GM13976 (cell line): Measurements from ENCODE around the gene ABI3BP.
"Not testable (repeated sequence)": the region's sequence is repeated elsewhere in the genome, so short reads cannot be mapped to it uniquely, and the experiment has no call there.

Experiments
- DNase-seq: peaks from one replicate; pipeline ENCODE4 v3.0.0; 2012; ENCODE audit warnings: low spot score
- in situ Hi-C: fragments of 300-500 bp; cut with MboI; formaldehyde crosslinking; loops from one replicate; pipeline ENCODE4 v1.12.0; 2022; ENCODE audit warnings: low sequenced_read_pairs, mixed read lengths, inconsistent platforms; ENCODE audit not compliant: unreplicated experiment
- TF ChIP-seq, protein P1 (sequence below): IDR thresholded peaks from 2 replicates; pipeline ENCODE4 v1.5.1; 2012; ENCODE audit warnings: borderline replicate concordance, mild to moderate bottlenecking; ENCODE audit not compliant: insufficient read depth; ENCODE audit errors: extremely low read depth, missing control alignments, control extremely low read depth

Gene ABI3BP

DNA sequence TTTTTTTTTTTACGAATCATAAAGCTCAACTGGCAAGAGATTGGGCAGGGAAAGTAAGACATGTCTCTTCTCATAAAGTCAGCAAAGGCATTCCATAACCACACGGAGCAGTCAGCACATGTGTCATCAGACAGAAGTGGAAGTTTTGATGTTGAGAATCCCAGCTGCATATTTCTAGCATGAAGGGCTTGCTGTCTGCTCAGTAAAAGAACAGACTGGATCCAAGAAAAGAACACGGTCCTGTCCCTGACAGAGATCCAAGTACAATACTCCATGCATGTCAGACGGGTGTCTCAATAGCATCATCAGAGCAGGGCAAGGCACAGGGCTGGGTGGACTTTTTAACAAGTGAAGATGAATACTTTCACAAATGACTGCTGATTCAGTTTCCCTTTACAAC, 38.2 kb downstream of the ABI3BP start:
- DNase-seq: no peak
- TF ChIP-seq, protein P1, sequence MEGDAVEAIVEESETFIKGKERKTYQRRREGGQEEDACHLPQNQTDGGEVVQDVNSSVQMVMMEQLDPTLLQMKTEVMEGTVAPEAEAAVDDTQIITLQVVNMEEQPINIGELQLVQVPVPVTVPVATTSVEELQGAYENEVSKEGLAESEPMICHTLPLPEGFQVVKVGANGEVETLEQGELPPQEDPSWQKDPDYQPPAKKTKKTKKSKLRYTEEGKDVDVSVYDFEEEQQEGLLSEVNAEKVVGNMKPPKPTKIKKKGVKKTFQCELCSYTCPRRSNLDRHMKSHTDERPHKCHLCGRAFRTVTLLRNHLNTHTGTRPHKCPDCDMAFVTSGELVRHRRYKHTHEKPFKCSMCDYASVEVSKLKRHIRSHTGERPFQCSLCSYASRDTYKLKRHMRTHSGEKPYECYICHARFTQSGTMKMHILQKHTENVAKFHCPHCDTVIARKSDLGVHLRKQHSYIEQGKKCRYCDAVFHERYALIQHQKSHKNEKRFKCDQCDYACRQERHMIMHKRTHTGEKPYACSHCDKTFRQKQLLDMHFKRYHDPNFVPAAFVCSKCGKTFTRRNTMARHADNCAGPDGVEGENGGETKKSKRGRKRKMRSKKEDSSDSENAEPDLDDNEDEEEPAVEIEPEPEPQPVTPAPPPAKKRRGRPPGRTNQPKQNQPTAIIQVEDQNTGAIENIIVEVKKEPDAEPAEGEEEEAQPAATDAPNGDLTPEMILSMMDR: no peak
- in situ Hi-C loops: no loop called here

DNA sequence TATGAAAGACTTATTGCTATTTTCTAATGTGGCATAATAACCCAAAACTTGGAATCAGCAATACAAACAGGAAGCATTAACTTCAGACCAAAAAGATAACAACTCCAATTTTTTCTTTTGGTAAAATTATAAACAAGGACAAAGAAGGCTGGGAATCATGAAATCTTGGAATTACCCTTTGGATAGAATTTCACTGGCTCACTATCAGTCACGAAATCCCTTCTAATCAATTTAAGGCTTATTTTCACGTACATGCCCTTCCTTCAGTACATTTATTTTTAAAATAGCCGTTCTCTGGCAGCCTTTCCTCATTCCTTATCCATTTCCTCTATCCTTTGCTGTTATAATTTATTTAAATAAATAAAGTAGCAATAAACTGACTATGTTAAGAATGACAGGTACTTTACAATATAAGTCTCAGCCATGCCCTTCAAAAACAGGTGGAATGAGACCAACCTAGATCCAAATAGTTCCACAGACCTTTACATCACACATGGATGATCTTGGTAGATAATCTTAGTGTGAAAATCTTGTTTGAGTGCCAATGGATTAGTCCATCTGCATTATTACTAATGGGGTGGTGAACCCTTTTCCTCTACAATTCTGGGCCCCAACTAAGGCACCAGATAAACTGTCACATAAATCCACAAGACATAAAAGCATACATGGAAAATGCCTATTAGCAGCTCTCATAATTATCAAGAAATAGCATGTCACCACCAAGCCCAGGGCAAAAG, 38.9 kb downstream of the ABI3BP start:
- TF ChIP-seq, protein P1: no peak
- in situ Hi-C loops: no loop called here
- no peak for DNase-seq

DNA sequence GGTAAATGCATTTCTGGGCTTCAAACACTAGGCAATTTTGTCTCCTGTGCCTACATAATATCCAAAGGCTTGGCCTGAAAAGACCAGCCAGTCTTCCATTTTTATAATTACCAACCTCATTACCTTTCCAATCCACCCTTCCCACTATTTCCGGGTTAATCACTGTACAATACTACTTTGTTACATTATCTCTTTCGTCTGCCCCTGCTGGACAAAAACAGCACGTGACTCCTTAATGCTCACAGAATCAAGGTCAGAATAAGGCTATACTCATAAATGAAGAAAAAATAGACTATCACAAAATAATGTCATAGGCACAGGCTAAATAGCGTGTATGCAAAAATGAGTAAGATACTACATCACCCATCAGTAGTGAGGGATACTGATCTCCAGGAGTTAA, 40.1 kb downstream of the ABI3BP start:
- TF ChIP-seq, protein P1: no peak
- in situ Hi-C loops: no loop called here
- no peak for DNase-seq

DNA sequence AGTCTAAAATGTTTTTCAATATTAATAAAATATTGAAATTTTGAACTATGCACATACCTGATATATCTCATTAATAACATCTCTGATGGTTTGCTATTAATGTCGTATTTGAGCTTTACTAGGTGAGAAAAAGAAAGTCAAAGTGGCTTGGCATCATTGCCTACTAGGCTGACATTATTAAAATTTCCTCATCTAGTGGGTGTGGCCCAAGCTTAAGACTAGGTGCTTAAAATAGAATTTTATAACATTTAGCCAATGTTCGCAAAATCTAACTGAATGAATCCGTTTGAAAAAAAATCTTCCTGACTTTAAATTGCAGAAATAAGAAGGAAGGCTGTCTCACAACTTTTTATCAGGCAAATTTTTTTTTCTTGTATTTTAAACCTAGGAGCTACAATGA, 46.1 kb downstream of the ABI3BP start:
- in situ Hi-C loops: no loop called here
- no peak for DNase-seq
- TF ChIP-seq, protein P1: no peak

DNA sequence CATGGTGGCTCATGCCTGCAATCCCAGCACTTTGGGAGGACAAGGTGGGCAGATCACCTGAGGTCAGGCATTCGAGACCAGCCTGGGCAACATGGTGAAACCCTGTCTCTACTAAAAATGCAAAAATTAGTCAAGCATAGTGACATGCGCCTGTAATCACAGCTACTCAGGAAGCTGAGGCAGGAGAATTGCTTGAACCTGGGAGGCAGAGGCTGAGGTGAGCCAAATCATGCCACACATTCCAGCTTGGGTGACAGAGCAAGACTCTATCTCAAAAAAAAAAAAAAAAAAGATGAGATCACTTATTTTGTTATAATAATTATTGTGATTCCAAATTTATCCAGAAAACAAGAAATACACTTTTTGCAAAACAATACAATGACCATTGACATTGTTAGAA, 47.1 kb downstream of the ABI3BP start:
- in situ Hi-C loops, DNase-seq: not testable (repeated sequence)

DNA sequence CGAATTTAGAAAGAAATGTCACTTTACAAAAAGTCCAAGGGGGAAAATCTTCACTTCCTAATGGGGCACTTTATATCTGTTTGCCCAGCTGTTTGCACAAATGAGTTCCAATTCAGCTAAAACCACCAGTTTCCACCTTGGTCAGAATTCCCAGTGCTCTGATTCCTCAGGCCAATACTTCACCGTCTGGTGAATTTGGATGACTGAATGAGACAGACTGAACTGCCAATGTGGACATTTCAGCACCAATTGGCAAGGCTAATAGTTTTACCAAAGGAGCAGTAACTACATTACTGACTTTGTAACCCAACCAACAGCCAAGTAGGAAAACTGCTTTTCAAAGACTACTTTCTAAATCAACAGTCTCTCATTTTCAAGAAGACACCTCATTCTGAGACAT, 51.8 kb downstream of the ABI3BP start:
- TF ChIP-seq, protein P1: no peak
- in situ Hi-C loops: no loop called here
- DNase-seq: no peak

DNA sequence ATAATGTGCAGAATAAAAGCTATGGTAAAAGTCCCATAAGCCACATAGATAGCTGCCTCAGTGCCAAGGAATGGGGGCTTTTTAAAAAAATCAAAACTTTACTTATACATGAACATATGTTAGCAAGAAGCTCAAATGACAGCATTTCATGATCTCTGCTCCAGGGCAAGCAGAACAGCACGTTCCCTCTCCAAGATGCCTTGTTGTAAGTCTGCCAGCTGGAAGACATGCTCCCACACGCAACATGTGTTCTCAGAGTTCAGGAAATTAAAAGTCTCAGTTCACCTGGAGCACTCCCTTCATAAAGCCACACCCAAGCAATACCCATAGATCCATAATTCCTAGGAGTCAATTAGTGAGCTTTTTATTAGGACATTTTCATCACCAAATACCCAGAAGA, 52.2 kb downstream of the ABI3BP start:
- in situ Hi-C loops: no loop called here
- TF ChIP-seq, protein P1: no peak
- DNase-seq: no peak
